GM23338 (cell line): ENCODE data around the gene IL18R1. TPM values are rescaled to one million over a fixed set of nuclear protein-coding genes. Genes with fewer than 3 reads are reported as not detected.

ENCODE experiments used
- ATAC-seq: fragments of 200-7000 bp; cut with Tn5 transposase; 3 replicates; pipeline ENCODE4 v1.9.1; 2020
- DNase-seq: peaks from one replicate; pipeline ENCODE4 v3.0.0-alpha.2; 2015; ENCODE audit warnings: low spot score
- H2AFZ ChIP-seq: fragments of 200-600 bp; sonication (generic); 2 replicates; pipeline ENCODE4 v1.8.0; 2016; ENCODE audit warnings: antibody characterized with exemption, mild to moderate bottlenecking, moderate library complexity
- H3F3A ChIP-seq: fragments of 200-600 bp; sonication (generic); replicated peaks from 2 replicates; pipeline ENCODE4 v1.8.0; 2017; ENCODE audit warnings: antibody characterized with exemption, mixed run types, low read depth
- H3K27ac ChIP-seq: fragments of 200-600 bp; sonication (generic); 2 replicates; pipeline ENCODE4 v1.6.1; 2016; ENCODE audit warnings: low read depth
- H3K27me3 ChIP-seq: fragments of 200-600 bp; sonication (generic); 2 replicates; pipeline ENCODE4 v1.8.0; 2016; ENCODE audit warnings: mild to moderate bottlenecking, mixed run types, moderate library complexity; ENCODE audit not compliant: insufficient read depth
- H3K36me3 ChIP-seq: fragments of 200-600 bp; sonication (generic); 2 replicates; pipeline ENCODE4 v1.8.0; 2016; ENCODE audit warnings: mild to moderate bottlenecking; ENCODE audit not compliant: insufficient read depth
- H3K4me1 ChIP-seq: fragments of 200-600 bp; sonication (generic); 2 replicates; pipeline ENCODE4 v1.8.0; 2016; ENCODE audit warnings: mild to moderate bottlenecking, moderate library complexity; ENCODE audit not compliant: insufficient read depth
- H3K4me2 ChIP-seq: fragments of 200-600 bp; sonication (generic); 2 replicates; pipeline ENCODE4 v1.7.1; 2017; ENCODE audit warnings: mixed run types
- H3K4me3 ChIP-seq: fragments of 200-600 bp; sonication (generic); 2 replicates; pipeline ENCODE4 v1.6.1; 2016; ENCODE audit warnings: mixed run types
- H3K79me2 ChIP-seq: fragments of 200-600 bp; sonication (generic); replicated peaks from 2 replicates; pipeline ENCODE4 v1.8.0; 2017; ENCODE audit warnings: mild to moderate bottlenecking; ENCODE audit not compliant: insufficient read depth
- H3K9me2 ChIP-seq: fragments of 200-600 bp; sonication (generic); 2 replicates; pipeline ENCODE4 v1.8.0; 2017; ENCODE audit not compliant: insufficient read depth
- H4K20me1 ChIP-seq: fragments of 200-600 bp; sonication (generic); replicated peaks from 2 replicates; pipeline ENCODE4 v1.8.0; 2017; ENCODE audit warnings: mild to moderate bottlenecking; ENCODE audit not compliant: insufficient read depth
- H3K27ac Mint-ChIP-seq: 2 replicates; pipeline ENCODE4 v1.8.0; 2020; ENCODE audit warnings: inconsistent platforms, mild to moderate bottlenecking, moderate library complexity, mixed read lengths
- H3K27me3 Mint-ChIP-seq: 3 replicates; pipeline ENCODE4 v1.8.0; 2022; ENCODE audit warnings: low read depth, mild to moderate bottlenecking, moderate library complexity, mixed read lengths, inconsistent platforms; ENCODE audit not compliant: insufficient read depth, poor library complexity
- H3K36me3 Mint-ChIP-seq: 3 replicates; pipeline ENCODE4 v1.8.0; 2021; ENCODE audit warnings: low read depth, mild to moderate bottlenecking, inconsistent platforms, moderate library complexity, mixed read lengths
- H3K4me1 Mint-ChIP-seq: 3 replicates; pipeline ENCODE4 v1.8.0; 2020; ENCODE audit warnings: mild to moderate bottlenecking, inconsistent platforms, mixed read lengths
- H3K4me3 Mint-ChIP-seq: 3 replicates; pipeline ENCODE4 v1.8.0; 2021; ENCODE audit warnings: moderate library complexity, mild to moderate bottlenecking, inconsistent platforms, mixed read lengths
- H3K9me3 Mint-ChIP-seq: 3 replicates; pipeline ENCODE4 v1.8.0; 2020; ENCODE audit warnings: moderate library complexity, mild to moderate bottlenecking, inconsistent platforms, mixed read lengths
- CREB1 ChIP-seq: fragments of 250-450 bp; sonication (Bioruptor Pico); IDR thresholded peaks from 2 replicates; pipeline ENCODE4 v1.5.0; 2020; ENCODE audit warnings: low read depth, mild to moderate bottlenecking, moderate library complexity
- EZH2phosphoT487 ChIP-seq: fragments of 200-600 bp; sonication (generic); IDR thresholded peaks from one replicate; pipeline ENCODE4 v1.8.1; 2018; ENCODE audit warnings: antibody characterized with exemption; ENCODE audit not compliant: unreplicated experiment
- JUNB ChIP-seq: IDR thresholded peaks from one replicate; pipeline ENCODE4 v1.6.1; 2016; ENCODE audit warnings: antibody characterized with exemption; ENCODE audit not compliant: unreplicated experiment
- POLR2AphosphoS5 ChIP-seq: IDR thresholded peaks from 2 replicates; pipeline ENCODE4 v1.6.1; 2016; ENCODE audit warnings: antibody characterized with exemption, low read depth
- STAT1 ChIP-seq: IDR thresholded peaks from one replicate; pipeline ENCODE4 v1.6.1; 2016; ENCODE audit warnings: antibody characterized with exemption; ENCODE audit not compliant: unreplicated experiment
- ZNF114 ChIP-seq: fragments of 250-450 bp; sonication (Bioruptor Pico); IDR thresholded peaks from 2 replicates; pipeline ENCODE4 v1.5.0; 2020; ENCODE audit warnings: mild to moderate bottlenecking, moderate library complexity
- ZNF331 ChIP-seq: fragments of 250-450 bp; sonication (Bioruptor Pico); IDR thresholded peaks from 2 replicates; pipeline ENCODE4 v1.5.0; 2020; ENCODE audit warnings: low read depth, mild to moderate bottlenecking, moderate library complexity
- polyA plus RNA-seq: library from polyadenylated mRNA; unstranded; fragments of >200 nt; fragmentation: Nextera tagmentation; extraction: Ambion mirVana; gene quantifications from 2 replicates; pipeline ENCODE4 v1.2.1, GENCODE V29; 2016
- total RNA-seq: library from RNA; depleted of rRNA; stranded (reverse); fragments of >200 nt; shearing (Covaris generic); gene quantifications from 2 replicates; pipeline ENCODE4 v1.2.3, GENCODE V29; 2014
- TF ChIP-seq, protein P1 (sequence below): fragments of 250-450 bp; sonication (Bioruptor Pico); IDR thresholded peaks from 2 replicates; pipeline ENCODE4 v1.5.0; 2020; ENCODE audit warnings: mild to moderate bottlenecking, moderate library complexity

Gene IL18R1
- total and polyA plus RNA-seq, 2 experiments from 2014 or later: 0.17 to 0.39 TPM

DNA sequence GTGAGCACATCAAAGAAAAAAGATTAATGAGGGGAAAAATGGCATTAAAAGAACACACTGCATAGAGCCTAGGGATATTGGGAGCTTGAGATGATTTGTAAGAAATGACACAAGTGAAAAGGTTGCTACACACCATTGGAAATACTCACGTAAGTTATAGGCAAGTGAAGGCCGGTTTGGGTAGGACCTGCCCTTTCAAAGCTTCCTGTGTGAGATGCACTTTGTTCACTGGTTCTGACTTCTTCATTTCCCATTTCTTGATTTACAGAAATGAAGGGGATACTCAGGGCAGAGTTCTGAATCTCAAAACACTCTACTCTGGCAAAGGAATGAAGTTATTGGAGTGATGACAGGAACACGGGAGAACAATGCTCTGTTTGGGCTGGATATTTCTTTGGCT, 67.3 kb downstream of the IL18R1 start, which contains the start of gene IL18RAP:
Gene IL18RAP, plus strand, starts transcription at position 251 of the 400 bp plus-strand sequence. Its CDS starts 118 bp downstream, at position 369.
- no peak for TF ChIP-seq CREB1 (CRISPR knock-in tag)
- TF ChIP-seq EZH2phosphoT487: no peak
- no peak for TF ChIP-seq STAT1
- TF ChIP-seq JUNB: no peak
- no peak for TF ChIP-seq ZNF331 (CRISPR knock-in tag)
- TF ChIP-seq ZNF114 (CRISPR knock-in tag): no peak
- no peak for TF ChIP-seq POLR2AphosphoS5
- TF ChIP-seq, protein P1, sequence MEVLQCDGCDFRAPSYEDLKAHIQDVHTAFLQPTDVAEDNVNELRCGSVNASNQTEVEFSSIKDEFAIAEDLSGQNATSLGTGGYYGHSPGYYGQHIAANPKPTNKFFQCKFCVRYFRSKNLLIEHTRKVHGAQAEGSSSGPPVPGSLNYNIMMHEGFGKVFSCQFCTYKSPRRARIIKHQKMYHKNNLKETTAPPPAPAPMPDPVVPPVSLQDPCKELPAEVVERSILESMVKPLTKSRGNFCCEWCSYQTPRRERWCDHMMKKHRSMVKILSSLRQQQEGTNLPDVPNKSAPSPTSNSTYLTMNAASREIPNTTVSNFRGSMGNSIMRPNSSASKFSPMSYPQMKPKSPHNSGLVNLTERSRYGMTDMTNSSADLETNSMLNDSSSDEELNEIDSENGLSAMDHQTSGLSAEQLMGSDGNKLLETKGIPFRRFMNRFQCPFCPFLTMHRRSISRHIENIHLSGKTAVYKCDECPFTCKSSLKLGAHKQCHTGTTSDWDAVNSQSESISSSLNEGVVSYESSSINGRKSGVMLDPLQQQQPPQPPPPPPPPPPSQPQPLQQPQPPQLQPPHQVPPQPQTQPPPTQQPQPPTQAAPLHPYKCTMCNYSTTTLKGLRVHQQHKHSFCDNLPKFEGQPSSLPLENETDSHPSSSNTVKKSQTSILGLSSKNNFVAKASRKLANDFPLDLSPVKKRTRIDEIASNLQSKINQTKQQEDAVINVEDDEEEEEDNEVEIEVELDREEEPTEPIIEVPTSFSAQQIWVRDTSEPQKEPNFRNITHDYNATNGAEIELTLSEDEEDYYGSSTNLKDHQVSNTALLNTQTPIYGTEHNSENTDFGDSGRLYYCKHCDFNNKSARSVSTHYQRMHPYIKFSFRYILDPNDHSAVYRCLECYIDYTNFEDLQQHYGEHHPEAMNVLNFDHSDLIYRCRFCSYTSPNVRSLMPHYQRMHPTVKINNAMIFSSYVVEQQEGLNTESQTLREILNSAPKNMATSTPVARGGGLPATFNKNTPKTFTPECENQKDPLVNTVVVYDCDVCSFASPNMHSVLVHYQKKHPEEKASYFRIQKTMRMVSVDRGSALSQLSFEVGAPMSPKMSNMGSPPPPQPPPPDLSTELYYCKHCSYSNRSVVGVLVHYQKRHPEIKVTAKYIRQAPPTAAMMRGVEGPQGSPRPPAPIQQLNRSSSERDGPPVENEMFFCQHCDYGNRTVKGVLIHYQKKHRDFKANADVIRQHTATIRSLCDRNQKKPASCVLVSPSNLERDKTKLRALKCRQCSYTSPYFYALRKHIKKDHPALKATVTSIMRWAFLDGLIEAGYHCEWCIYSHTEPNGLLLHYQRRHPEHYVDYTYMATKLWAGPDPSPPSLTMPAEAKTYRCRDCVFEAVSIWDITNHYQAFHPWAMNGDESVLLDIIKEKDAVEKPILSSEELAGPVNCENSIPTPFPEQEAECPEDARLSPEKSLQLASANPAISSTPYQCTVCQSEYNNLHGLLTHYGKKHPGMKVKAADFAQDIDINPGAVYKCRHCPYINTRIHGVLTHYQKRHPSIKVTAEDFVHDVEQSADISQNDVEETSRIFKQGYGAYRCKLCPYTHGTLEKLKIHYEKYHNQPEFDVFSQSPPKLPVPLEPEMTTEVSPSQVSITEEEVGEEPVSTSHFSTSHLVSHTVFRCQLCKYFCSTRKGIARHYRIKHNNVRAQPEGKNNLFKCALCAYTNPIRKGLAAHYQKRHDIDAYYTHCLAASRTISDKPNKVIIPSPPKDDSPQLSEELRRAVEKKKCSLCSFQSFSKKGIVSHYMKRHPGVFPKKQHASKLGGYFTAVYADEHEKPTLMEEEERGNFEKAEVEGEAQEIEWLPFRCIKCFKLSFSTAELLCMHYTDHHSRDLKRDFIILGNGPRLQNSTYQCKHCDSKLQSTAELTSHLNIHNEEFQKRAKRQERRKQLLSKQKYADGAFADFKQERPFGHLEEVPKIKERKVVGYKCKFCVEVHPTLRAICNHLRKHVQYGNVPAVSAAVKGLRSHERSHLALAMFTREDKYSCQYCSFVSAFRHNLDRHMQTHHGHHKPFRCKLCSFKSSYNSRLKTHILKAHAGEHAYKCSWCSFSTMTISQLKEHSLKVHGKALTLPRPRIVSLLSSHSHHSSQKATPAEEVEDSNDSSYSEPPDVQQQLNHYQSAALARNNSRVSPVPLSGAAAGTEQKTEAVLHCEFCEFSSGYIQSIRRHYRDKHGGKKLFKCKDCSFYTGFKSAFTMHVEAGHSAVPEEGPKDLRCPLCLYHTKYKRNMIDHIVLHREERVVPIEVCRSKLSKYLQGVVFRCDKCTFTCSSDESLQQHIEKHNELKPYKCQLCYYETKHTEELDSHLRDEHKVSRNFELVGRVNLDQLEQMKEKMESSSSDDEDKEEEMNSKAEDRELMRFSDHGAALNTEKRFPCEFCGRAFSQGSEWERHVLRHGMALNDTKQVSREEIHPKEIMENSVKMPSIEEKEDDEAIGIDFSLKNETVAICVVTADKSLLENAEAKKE (CRISPR knock-in tag): no peak
- no peaks in the 10 kb centered on the region for H3K27me3 Mint-ChIP-seq
- no peaks in the 10 kb centered on the region; the same call in 2 of the 3 replicates for H3K9me3 Mint-ChIP-seq

More for the DNA sequence above, 67.3 kb downstream of the IL18R1 start, which contains the start of gene IL18RAP:
- Histone ChIP-seq H3K36me3 (no peaks in the 10 kb centered on the region), H3K9me2 (0 out of 2 replicates have a peak, but pooled peaks cover 6% of the 10 kb centered on the region), H3K27ac (no peak within 1 kb of the TSS), H2AFZ (no peak within 1 kb of the TSS), H3K4me3 (no peak within 1 kb of the TSS), H3F3A (no peaks in the 10 kb centered on the region), H4K20me1 (no peaks in the 10 kb centered on the region), H3K27me3 (no peaks in the 10 kb centered on the region), H3K4me2 (no peak within 1 kb of the TSS), H3K79me2 (no peaks in the 10 kb centered on the region), H3K4me1 (no peaks in the 10 kb centered on the region)
- no peak within 1 kb of the TSS for H3K4me3 Mint-ChIP-seq
- H3K27ac Mint-ChIP-seq: no peak within 1 kb of the TSS; the same call in 1 of the 2 replicates
- ATAC-seq (no peak), DNase-seq (no peak)
- H3K36me3 Mint-ChIP-seq: no peaks in the 10 kb centered on the region
- no peaks in the 10 kb centered on the region for H3K4me1 Mint-ChIP-seq
